Measurements from ENCODE around the gene PTPRT. TPM values are rescaled to one million over a fixed set of nuclear protein-coding genes. Genes with fewer than 3 reads are reported as not detected.

Gene PTPRT
- total RNA-seq, 1 experiment from 2014 or later: not detected

DNA sequence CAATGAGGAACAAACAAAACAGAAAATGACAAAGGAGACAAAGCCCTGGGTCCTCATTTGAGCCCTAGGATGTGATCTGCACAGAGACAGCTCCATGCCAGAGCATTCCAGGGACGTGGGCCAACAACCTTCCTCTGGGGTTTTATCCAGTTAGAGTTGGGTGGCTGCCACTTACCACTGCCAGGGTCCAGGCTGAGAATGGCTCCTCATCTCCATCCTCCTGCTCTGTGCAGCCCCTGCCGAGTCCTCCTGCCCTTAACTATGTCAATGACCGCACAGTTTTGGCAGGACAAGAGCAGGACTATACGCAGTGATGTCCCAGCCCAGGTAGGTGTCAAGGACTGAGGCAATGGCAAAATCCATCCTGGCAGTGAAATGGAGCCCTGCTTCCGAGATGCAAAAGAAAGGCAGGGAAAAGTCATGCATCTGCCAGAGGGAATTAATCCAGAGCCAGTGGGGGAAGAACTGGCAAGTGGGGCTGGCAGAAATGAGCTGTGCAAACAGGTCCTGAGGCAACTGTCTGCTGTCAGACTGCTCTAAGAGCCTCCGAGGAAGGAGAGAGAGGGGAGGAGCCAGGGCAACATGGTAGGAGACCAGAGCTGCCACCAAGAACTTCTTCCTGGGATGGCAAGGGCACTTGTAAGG is 449.4 kb downstream of the PTPRT start:
- no peaks in the 10 kb centered on the region for H3K36me3 ChIP-seq (ENCODE audit: control insufficient read depth in 1 of 2, insufficient read depth in 2 of 2, low read length in 2 of 2)
- CTCF ChIA-PET: no interaction called here
- H3K4me3 ChIP-seq (replicated peaks in 1 of 2; ENCODE audit: low read depth in 1 of 2, low read length in 2 of 2): no peak overlapping the region
- no peaks in the 10 kb centered on the region for H3K27me3 ChIP-seq (ENCODE audit: insufficient read depth, low read length)
- POLR2A ChIA-PET: no interaction called here
- no peak overlapping the region for H2AFZ ChIP-seq (ENCODE audit: low read depth, low read length, poor library complexity, severe bottlenecking)
- TF ChIP-seq SP1 (IDR thresholded peaks at IDR 0.05; ENCODE audit: low read depth) (no peak), SIN3A (IDR thresholded peaks at IDR 0.05; ENCODE audit: low read depth) (no peak), YY1 (IDR thresholded peaks at IDR 0.05; ENCODE audit: extremely low read depth, insufficient replicate concordance, low read depth, low read length) (no peak), CBX3 (IDR thresholded peaks at IDR 0.05; ENCODE audit: low read depth) (no peak), TCF7L2 (IDR thresholded peaks at IDR 0.05; ENCODE audit: borderline replicate concordance, extremely low read depth, insufficient read depth, insufficient read length) (no peak), JUND (IDR thresholded peaks at IDR 0.05) (no peak), ZBTB33 (IDR thresholded peaks at IDR 0.05; ENCODE audit: extremely low read depth, insufficient replicate concordance, low read length) (no peak), ZFX (IDR thresholded peaks at IDR 0.05) (no peak), ZNF274 (IDR thresholded peaks at IDR 0.05; ENCODE audit: low read depth, low read length) (no peak), POLR2A (IDR thresholded peaks at IDR 0.05; ENCODE audit: borderline replicate concordance, extremely low read depth, insufficient read depth, insufficient read length) (no peak), FOSL1 (IDR thresholded peaks at IDR 0.05; ENCODE audit: low read depth) (no peak), EZH2phosphoT487 (IDR thresholded peaks at IDR 0.05; ENCODE audit: borderline replicate concordance) (no peak)
- TF ChIP-seq, protein P1, sequence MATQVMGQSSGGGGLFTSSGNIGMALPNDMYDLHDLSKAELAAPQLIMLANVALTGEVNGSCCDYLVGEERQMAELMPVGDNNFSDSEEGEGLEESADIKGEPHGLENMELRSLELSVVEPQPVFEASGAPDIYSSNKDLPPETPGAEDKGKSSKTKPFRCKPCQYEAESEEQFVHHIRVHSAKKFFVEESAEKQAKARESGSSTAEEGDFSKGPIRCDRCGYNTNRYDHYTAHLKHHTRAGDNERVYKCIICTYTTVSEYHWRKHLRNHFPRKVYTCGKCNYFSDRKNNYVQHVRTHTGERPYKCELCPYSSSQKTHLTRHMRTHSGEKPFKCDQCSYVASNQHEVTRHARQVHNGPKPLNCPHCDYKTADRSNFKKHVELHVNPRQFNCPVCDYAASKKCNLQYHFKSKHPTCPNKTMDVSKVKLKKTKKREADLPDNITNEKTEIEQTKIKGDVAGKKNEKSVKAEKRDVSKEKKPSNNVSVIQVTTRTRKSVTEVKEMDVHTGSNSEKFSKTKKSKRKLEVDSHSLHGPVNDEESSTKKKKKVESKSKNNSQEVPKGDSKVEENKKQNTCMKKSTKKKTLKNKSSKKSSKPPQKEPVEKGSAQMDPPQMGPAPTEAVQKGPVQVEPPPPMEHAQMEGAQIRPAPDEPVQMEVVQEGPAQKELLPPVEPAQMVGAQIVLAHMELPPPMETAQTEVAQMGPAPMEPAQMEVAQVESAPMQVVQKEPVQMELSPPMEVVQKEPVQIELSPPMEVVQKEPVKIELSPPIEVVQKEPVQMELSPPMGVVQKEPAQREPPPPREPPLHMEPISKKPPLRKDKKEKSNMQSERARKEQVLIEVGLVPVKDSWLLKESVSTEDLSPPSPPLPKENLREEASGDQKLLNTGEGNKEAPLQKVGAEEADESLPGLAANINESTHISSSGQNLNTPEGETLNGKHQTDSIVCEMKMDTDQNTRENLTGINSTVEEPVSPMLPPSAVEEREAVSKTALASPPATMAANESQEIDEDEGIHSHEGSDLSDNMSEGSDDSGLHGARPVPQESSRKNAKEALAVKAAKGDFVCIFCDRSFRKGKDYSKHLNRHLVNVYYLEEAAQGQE (IDR thresholded peaks at IDR 0.05; ENCODE audit: low read depth): no peak
- TF ChIP-seq, protein P2, sequence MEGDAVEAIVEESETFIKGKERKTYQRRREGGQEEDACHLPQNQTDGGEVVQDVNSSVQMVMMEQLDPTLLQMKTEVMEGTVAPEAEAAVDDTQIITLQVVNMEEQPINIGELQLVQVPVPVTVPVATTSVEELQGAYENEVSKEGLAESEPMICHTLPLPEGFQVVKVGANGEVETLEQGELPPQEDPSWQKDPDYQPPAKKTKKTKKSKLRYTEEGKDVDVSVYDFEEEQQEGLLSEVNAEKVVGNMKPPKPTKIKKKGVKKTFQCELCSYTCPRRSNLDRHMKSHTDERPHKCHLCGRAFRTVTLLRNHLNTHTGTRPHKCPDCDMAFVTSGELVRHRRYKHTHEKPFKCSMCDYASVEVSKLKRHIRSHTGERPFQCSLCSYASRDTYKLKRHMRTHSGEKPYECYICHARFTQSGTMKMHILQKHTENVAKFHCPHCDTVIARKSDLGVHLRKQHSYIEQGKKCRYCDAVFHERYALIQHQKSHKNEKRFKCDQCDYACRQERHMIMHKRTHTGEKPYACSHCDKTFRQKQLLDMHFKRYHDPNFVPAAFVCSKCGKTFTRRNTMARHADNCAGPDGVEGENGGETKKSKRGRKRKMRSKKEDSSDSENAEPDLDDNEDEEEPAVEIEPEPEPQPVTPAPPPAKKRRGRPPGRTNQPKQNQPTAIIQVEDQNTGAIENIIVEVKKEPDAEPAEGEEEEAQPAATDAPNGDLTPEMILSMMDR (IDR thresholded peaks at IDR 0.05 in 2 of 3, conservative IDR thresholded peaks at IDR 0.05 in 1 of 3; ENCODE audit: borderline replicate concordance in 1 of 3, insufficient read depth in 1 of 3, low read depth in 2 of 3, low read length in 2 of 3): no peak
- H3K9ac ChIP-seq (ENCODE audit: low read length): no peak overlapping the region
- DNase-seq (ENCODE audit: low read depth, low spot score) (no peak), ATAC-seq (no peak)
- no peaks in the 10 kb centered on the region for H4K20me1 ChIP-seq (ENCODE audit: insufficient read depth)
- RAD21 ChIA-PET (ENCODE audit: low non-redundant PET in 1 of 2, low total read pairs in 2 of 2, uncharacterized antibody in 2 of 2, unreplicated experiment in 2 of 2): no interaction called here
- peaks cover 6 to 35% of the 10 kb centered on the region in 2 experiments; a peak in 2 of 4 replicates for H3K9me3 ChIP-seq (ENCODE audit: control insufficient read depth in 1 of 2, insufficient read depth in 1 of 2, low read depth in 1 of 2, low read length in 2 of 2)
- H3K4me2 ChIP-seq (ENCODE audit: low read length): no peak overlapping the region
- H3K27ac ChIP-seq (ENCODE audit: low read depth, low read length): no peak overlapping the region
- BruUV-seq (replicated peaks): no TSS peak
- H3K9me2 ChIP-seq (ENCODE audit: insufficient read depth): no peaks in the 10 kb centered on the region
- H3K79me2 ChIP-seq (ENCODE audit: insufficient read depth, low read length): no peaks in the 10 kb centered on the region
- intact Hi-C loops (cut with micrococcal nuclease): no loop called here
- H3K4me1 ChIP-seq (ENCODE audit: control insufficient read depth in 1 of 2, insufficient read depth in 2 of 2, low read length in 2 of 2): no peaks in the 10 kb centered on the region

Measured in HCT116 (cell line).